GM10266 (cell line): ENCODE results near the gene CALML4.
"Not testable (repeated sequence)": the region's sequence is repeated elsewhere in the genome, so short reads cannot be mapped to it uniquely, and the experiment has no call there.

Source experiments
- DNase-seq: peaks from one replicate; pipeline ENCODE4 v3.0.0; 2012; ENCODE audit errors: extremely low spot score
- CTCF ChIP-seq: IDR thresholded peaks from 2 replicates; pipeline ENCODE4 v1.5.1; 2012; ENCODE audit warnings: mild to moderate bottlenecking, low read depth; ENCODE audit not compliant: control insufficient read depth, insufficient read depth; ENCODE audit errors: missing control alignments

CALML4 gene

GRCh38 chr15:68223171-68223570 is 18.0 kb upstream of the CALML4 start:
- no peak for DNase-seq
- TF ChIP-seq CTCF: no peak

GRCh38 chr15:68222432-68222743 is 17.3 kb upstream of the CALML4 start:
- not testable (repeated sequence) for DNase-seq

- DNase-seq: not testable (repeated sequence)
Measured at GRCh38 chr15:68221530-68222431, 16.6 kb upstream of the CALML4 start.

GRCh38 chr15:68220967-68221366 is 15.8 kb upstream of the CALML4 start:
- no peak for DNase-seq
- TF ChIP-seq CTCF: no peak

- no peak for DNase-seq
- TF ChIP-seq CTCF: no peak
Measured at GRCh38 chr15:68220489-68220888, 15.4 kb upstream of the CALML4 start.

- no peak for TF ChIP-seq CTCF
- no peak for DNase-seq
Measured at GRCh38 chr15:68218847-68219798, 14.0 kb upstream of the CALML4 start.

- TF ChIP-seq CTCF: no peak
- no peak for DNase-seq
Measured at GRCh38 chr15:68218331-68218730, 13.2 kb upstream of the CALML4 start.

- DNase-seq: no peak
- TF ChIP-seq CTCF: no peak
Measured at GRCh38 chr15:68217341-68217740, 12.2 kb upstream of the CALML4 start.
